NCI-H1436 treated with DMSO at 0.1 percent for 48 hours (cell line): ENCODE results near the gene FST.

Source experiments
- DNase-seq: peaks from one replicate; lab custom pipeline; 2025; lab: John Stamatoyannopoulos, UW

The FST gene

GRCh38 chr5:53473633-53474032, 6.8 kb upstream of the FST start:
- no peak for DNase-seq

- no peak for DNase-seq
These were observed 5.1 kb upstream of the FST start for GRCh38 chr5:53475320-53475719.

GRCh38 chr5:53476019-53476418, 4.4 kb upstream of the FST start:
- DNase-seq = no peak

GRCh38 chr5:53476531-53477480, 3.6 kb upstream of the FST start:
- no peak for DNase-seq

- no peak for DNase-seq
These were observed 1.9 kb upstream of the FST start for GRCh38 chr5:53478411-53479044.

GRCh38 chr5:53479045-53479589, 1.3 kb upstream of the FST start:
- DNase-seq = no peak

- no peak for DNase-seq
These were observed 626 bp upstream of the FST start for GRCh38 chr5:53479590-53480415.

- no peak for DNase-seq
These were observed 894 bp downstream of the FST start for GRCh38 chr5:53481159-53481886.

GRCh38 chr5:53481887-53482716, 1.7 kb downstream of the FST start:
- no peak for DNase-seq

- DNase-seq = no peak
These were observed 2.5 kb downstream of the FST start for GRCh38 chr5:53482717-53483638.

- DNase-seq = no peak
These were observed 7.0 kb downstream of the FST start for GRCh38 chr5:53487436-53487835.

GRCh38 chr5:53488195-53488722, 7.8 kb downstream of the FST start:
- DNase-seq = no peak

- no peak for DNase-seq
These were observed 10.3 kb downstream of the FST start for GRCh38 chr5:53490747-53491146.

GRCh38 chr5:53501054-53501453, 20.6 kb downstream of the FST start:
- DNase-seq = no peak

GRCh38 chr5:53503562-53504218, 23.3 kb downstream of the FST start:
- no peak for DNase-seq

GRCh38 chr5:53507013-53507412, 26.6 kb downstream of the FST start:
- no peak for DNase-seq

GRCh38 chr5:53508125-53508524, 27.7 kb downstream of the FST start:
- DNase-seq = no peak

- no peak for DNase-seq
These were observed 32.1 kb downstream of the FST start for GRCh38 chr5:53512539-53512938.

- no peak for DNase-seq
These were observed 35.6 kb downstream of the FST start for GRCh38 chr5:53515988-53516387.
